HG03066 (cell line): Measurements from ENCODE around the gene UPF2.

ENCODE experiments used
- ATAC-seq: cut with Tn5 transposase; IDR thresholded peaks from one replicate; pipeline ENCODE4 v1.9.1; 2021; ENCODE audit warnings: low read depth; ENCODE audit not compliant: unreplicated experiment

Gene UPF2

GRCh38 chr10:11887381-11888227 is 155.0 kb downstream of the UPF2 start:
- no peak for ATAC-seq

DNA sequence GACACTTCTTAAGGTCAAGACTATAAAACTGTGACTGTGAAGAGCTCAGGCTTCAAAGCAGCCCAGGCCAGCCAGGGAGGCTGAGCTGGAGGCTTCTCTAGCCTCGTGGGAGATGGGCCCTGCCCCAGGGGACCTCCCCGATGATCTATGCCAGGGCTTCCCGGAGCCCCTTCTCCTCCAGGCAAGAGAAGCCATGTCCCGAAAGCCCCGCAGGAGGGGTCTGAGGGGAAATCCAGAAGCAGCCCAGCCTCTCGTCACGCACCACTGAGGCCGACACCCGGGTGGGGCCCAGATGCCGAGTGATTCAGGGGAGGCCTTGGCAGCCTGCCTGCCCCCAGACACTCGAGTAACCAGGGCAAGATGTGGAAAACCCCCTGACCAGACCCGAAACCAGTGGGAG is 155.8 kb downstream of the UPF2 start:
- no peak for ATAC-seq

DNA sequence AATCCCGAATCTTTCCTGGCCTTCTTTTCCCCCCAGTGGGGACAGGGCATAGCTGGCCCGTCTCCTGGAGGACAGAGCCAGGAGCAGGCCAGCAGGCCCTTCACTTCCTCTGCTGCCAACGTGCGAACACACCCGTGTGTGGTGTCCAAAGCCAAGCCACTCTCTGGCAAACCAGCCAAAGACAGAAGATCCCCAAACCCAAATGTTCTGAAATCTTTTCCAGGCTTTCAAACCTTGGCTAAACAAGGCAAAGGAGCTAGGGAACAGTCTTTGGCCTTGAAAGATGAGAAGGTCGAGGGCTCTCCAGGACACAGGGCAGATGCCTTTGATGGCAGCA is 156.5 kb downstream of the UPF2 start:
- no peak for ATAC-seq

DNA sequence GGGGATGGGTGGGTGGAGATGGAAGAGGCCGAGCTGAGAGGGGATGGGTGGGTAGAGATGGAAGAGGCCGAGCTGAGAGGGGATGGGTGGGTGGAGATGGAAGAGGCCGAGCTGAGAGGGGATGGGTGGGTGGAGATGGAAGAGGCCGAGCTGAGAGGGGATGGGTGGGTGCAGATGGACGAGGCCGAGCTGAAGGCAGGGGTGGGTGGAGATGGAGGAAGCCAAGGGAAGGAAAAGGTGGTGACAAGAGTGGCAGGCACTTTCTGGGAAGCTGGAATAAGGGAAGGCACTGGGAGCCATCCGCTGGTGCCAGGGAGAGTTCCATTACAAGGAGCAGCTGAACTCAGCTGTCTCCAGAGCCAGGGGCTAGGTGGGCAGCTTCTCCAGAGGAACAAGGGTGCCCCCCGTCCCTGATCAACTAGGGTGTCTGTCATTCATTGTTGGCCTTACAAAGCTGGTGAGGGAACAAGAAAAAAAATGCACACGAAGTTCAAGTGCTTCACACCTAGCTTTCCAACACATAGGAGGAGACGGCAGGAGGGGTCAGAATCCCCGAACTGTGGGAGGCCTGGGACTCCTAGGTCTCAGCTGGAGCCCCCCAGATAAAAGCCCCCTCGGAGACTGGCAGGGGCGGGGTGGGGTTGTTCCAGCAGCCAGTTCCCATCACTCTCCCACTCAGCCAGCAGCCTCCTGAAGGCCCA is 157.0 kb downstream of the UPF2 start:
- ATAC-seq = no peak

DNA sequence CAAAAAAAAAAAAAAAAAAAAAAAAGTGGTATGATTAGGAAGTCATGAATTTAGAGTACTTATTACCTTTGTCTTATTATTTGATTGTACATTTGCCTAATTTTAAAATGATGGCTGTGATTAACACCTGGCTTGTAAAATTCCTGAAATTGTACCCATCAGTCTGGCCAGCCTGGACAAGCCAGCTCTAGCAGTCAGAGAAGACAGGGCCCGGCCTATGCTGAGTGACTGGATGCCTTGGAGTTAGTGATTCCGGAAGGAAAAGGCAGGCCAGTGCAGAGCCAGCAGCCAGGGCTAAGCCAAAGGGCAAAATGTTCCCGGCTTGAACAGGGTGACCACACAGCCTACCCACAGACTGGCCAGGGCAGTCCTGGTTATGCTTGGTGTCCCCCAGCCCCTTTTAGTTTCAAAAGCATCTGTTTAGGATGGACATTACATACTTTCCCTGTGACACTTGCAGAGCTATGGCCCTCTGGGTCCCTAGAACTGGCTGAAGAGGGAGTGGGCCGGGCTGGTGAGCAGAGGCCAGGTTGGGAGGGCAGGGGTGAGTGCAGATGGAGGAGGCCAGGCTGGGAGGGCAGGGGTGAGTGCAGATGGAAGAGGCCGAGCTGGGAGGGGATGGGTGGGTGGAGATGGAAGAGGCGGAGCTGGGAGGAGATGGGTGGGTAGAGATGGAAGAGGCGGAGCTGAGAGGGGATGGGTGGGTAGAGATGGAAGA is 157.7 kb downstream of the UPF2 start:
- ATAC-seq = no peak

- no peak for ATAC-seq
Observed at GRCh38 chr10:11882646-11883375, 159.8 kb downstream of the UPF2 start.

DNA sequence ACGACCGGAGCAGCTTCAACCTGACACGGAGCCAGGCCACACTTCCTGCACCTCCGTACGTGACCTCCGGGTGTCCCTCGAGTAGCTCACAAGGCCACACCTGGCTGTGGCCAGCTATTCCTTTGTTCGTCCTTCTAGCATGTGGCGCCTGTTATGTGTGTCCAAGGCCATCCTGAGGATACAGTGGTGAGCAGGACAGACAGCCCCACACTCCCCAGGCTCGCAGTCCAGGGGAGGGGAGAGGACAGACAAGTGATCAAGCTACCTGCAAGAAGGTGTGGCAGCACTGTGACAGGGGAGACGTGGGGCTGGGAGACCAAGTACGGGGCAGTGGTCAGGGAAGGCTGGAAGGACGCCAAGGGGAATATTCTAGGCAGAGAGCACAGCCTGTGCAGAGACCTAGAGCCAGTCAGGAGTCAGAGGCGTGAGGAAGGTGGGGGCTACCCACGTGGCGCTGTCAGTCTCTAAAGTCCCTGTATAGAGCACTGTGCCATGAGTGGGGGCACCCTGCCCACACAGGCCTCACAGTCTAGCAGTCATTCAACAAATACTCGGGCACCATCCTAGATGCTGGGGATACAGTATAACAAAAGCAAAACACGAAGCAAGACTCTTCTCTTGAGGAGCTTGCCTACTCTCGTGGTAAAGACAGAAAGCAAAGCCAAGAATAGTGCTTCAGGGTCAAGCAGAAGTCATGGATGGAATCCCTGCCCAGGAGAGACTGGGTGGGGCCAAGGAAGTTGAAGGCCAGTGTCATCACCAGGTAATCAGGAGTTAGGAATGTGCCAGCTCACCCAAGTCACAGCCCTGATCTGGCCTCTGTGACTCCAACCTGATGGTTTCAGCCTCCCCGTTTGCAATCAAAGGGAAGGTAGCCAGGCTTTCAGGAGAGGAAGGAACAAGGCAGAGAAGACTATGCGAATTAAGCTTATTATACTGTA is 160.9 kb downstream of the UPF2 start:
- ATAC-seq = no peak

DNA sequence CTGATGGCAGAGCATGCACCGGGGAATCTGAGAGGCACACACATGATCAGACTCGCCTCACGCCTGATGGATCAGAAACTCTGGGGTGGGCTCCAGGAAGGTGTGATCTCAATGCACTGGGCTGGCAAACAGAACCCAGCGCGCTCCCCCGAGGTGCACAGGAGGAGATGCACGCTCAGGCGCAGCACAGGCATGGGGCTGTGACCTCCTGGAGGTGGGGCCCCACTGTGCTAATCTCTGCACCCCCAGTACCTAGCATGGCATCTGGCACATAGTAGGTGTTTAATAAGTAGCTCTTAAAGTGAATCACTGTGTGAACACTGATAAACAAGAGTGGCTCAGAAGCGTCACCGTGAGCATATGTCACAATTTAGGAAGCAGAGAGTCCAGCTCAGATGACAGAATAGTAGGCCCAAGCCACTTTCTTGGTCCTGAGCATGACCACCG is 161.6 kb downstream of the UPF2 start:
- ATAC-seq = no peak

GRCh38 chr10:11880151-11881029 is 162.2 kb downstream of the UPF2 start:
- ATAC-seq = no peak

- ATAC-seq = no peak
Observed at GRCh38 chr10:11879387-11880094, 163.1 kb downstream of the UPF2 start.

GRCh38 chr10:11878776-11879175 is 163.8 kb downstream of the UPF2 start:
- no peak for ATAC-seq

- no peak for ATAC-seq
Observed at GRCh38 chr10:11877591-11877905, 165.1 kb downstream of the UPF2 start.

GRCh38 chr10:11876805-11877590 is 165.6 kb downstream of the UPF2 start:
- ATAC-seq = no peak

DNA sequence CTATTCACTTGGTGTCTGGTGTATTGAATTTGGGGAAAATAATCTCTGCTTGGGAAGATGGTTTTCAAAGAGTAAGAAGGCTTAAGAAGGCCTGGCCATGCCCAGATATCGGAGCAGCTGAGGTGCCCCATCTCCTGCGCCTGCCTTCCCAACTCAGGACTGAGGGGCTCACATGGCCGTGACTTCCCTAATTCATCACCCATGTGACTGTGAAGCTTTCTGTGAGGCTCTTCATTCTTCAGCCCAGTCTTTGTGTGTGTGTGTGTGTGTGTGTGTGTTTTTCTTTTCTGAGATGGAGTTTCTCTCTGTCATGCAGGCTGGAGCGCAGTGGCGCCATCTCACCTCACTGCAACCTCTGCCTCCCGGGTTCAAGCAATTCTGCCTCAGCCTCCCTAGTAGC is 166.3 kb downstream of the UPF2 start:
- no peak for ATAC-seq

- ATAC-seq = no peak
Observed at GRCh38 chr10:11875494-11876281, 166.9 kb downstream of the UPF2 start.

GRCh38 chr10:11874568-11875493 is 167.8 kb downstream of the UPF2 start:
- no peak for ATAC-seq
